Trophoblast cell (in vitro differentiated cells and primary cell): ENCODE data around the gene E2F6.

ENCODE experiments used
- DNase-seq, 2 donors: peaks; one replicate each; pipeline ENCODE4 v3.0.0-alpha.2; 2016
- H2AFZ ChIP-seq: 2 replicates; pipeline ENCODE4 v1.6.1; 2013; ENCODE audit warnings: low read length, moderate library complexity, mild to moderate bottlenecking; ENCODE audit not compliant: insufficient read depth, poor library complexity
- H2AK5ac ChIP-seq: 2 replicates; pipeline ENCODE4 v1.6.1; 2013; ENCODE audit warnings: mild to moderate bottlenecking, low read length
- H2BK120ac ChIP-seq: 2 replicates; pipeline ENCODE4 v1.6.1; 2013; ENCODE audit warnings: low read length, mild to moderate bottlenecking, moderate library complexity; ENCODE audit not compliant: insufficient read depth, poor library complexity
- H2BK12ac ChIP-seq: 2 replicates; pipeline ENCODE4 v1.6.1; 2013; ENCODE audit warnings: mild to moderate bottlenecking, low read length, moderate library complexity
- H2BK5ac ChIP-seq: 2 replicates; pipeline ENCODE4 v1.6.1; 2013; ENCODE audit warnings: low read length, low read depth, moderate library complexity, mild to moderate bottlenecking; ENCODE audit not compliant: poor library complexity
- H3K14ac ChIP-seq: 2 replicates; pipeline ENCODE4 v1.6.1; 2013; ENCODE audit warnings: mild to moderate bottlenecking, low read length
- H3K18ac ChIP-seq: 2 replicates; pipeline ENCODE4 v1.6.1; 2013; ENCODE audit warnings: mild to moderate bottlenecking, low read length
- H3K23ac ChIP-seq: 2 replicates; pipeline ENCODE4 v1.6.1; 2013; ENCODE audit warnings: low read length
- H3K27ac ChIP-seq: 2 replicates; pipeline ENCODE4 v1.5.1; 2013; ENCODE audit warnings: low read depth, mild to moderate bottlenecking, inconsistent platforms, low read length, moderate library complexity
- H3K27me3 ChIP-seq: 2 replicates; pipeline ENCODE4 v1.6.1; 2013; ENCODE audit warnings: inconsistent platforms, mild to moderate bottlenecking, low read length, moderate library complexity; ENCODE audit not compliant: insufficient read depth
- H3K36me3 ChIP-seq, 2 experiments: 1 replicate in 1 of 2; 2 replicates in 1 of 2; pipeline ENCODE4 v1.6.1; 2013; ENCODE audit warnings: low read length in 2 of 2, mild to moderate bottlenecking in 2 of 2, moderate library complexity in 1 of 2; ENCODE audit not compliant: insufficient read depth in 2 of 2, control insufficient read depth in 1 of 2
- H3K4ac ChIP-seq: 2 replicates; pipeline ENCODE4 v1.6.1; 2013; ENCODE audit warnings: low read depth, mild to moderate bottlenecking, low read length, moderate library complexity
- H3K4me1 ChIP-seq, 2 experiments: 1 replicate in 1 of 2; 2 replicates in 1 of 2; pipeline ENCODE4 v1.6.1; 2013; ENCODE audit warnings: low read length in 2 of 2, mild to moderate bottlenecking in 2 of 2, moderate library complexity in 1 of 2; ENCODE audit not compliant: insufficient read depth in 2 of 2, control insufficient read depth in 1 of 2
- H3K4me2 ChIP-seq: 2 replicates; pipeline ENCODE4 v1.6.1; 2013; ENCODE audit warnings: inconsistent platforms, mild to moderate bottlenecking, low read length, moderate library complexity
- H3K4me3 ChIP-seq: 2 replicates; pipeline ENCODE4 v1.5.1; 2013; ENCODE audit warnings: mild to moderate bottlenecking, low read depth, low read length, inconsistent platforms
- H3K79me1 ChIP-seq: one replicate; pipeline ENCODE4 v1.6.1; 2013; ENCODE audit warnings: low read length
- H3K79me2 ChIP-seq: 2 replicates; pipeline ENCODE4 v1.6.1; 2013; ENCODE audit warnings: low read length, mild to moderate bottlenecking; ENCODE audit not compliant: control insufficient read depth, insufficient read depth, poor library complexity
- H3K9ac ChIP-seq: 2 replicates; pipeline ENCODE4 v1.6.1; 2013; ENCODE audit warnings: mild to moderate bottlenecking, low read length
- H3K9me3 ChIP-seq: 2 replicates; pipeline ENCODE4 v1.6.1; 2013; ENCODE audit warnings: low read depth, mild to moderate bottlenecking, control low read depth, inconsistent platforms, low read length; ENCODE audit not compliant: insufficient read depth
- H4K12ac ChIP-seq: 2 replicates; pipeline ENCODE4 v1.6.1; 2013; ENCODE audit warnings: low read depth, mild to moderate bottlenecking, low read length, moderate library complexity
- H4K8ac ChIP-seq: 2 replicates; pipeline ENCODE4 v1.6.1; 2013; ENCODE audit warnings: low read depth, mild to moderate bottlenecking, low read length, moderate library complexity
- H4K91ac ChIP-seq: one replicate; pipeline ENCODE4 v1.6.1; 2013; ENCODE audit warnings: low read depth, mild to moderate bottlenecking, low read length, moderate library complexity
- WGBS: extraction: QIAGEN DNeasy Blood & Tissue Kit; methylation state at CpG from one replicate; pipeline ENCODE4 v1.1.7; 2013; ENCODE audit warnings: missing lambda C conversion rate; ENCODE audit not compliant: insufficient read length, insufficient coverage; ENCODE audit errors: extremely low coverage; 5-methylcytosine and 5-hydroxymethylcytosine counted together

The E2F6 gene

GRCh38 chr2:11416186-11416585 is 49.8 kb downstream of the E2F6 start:
- Histone ChIP-seq H4K12ac (no peak overlapping the region), H3K9me3 (peaks cover 3% of the 10 kb centered on the region), H3K27ac (no peak overlapping the region), H3K36me3 (no peaks in the 10 kb centered on the region), H2AFZ (no peak overlapping the region), H3K79me1 (no peaks in the 10 kb centered on the region), H3K4ac (no peak overlapping the region), H4K91ac (no peak overlapping the region), H3K4me1 (peaks cover 2% of the 10 kb centered on the region in 2 experiments), H2AK5ac (no peak overlapping the region), H3K14ac (no peak overlapping the region), H2BK12ac (no peak overlapping the region), H3K4me3 (no peak overlapping the region), H3K23ac (no peak overlapping the region), H2BK120ac (no peak overlapping the region), H3K79me2 (no peaks in the 10 kb centered on the region), H3K9ac (no peak overlapping the region), H3K27me3 (no peaks in the 10 kb centered on the region), H2BK5ac (no peak overlapping the region), H3K4me2 (no peak overlapping the region), H3K18ac (no peak overlapping the region), H4K8ac (no peak overlapping the region)
- DNase-seq: no peak
- no CpG with 5 or more reads among the region's 2 CpGs for WGBS

- Histone ChIP-seq H2BK12ac (no peak overlapping the region), H3K79me2 (no peaks in the 10 kb centered on the region), H3K27ac (no peak overlapping the region), H3K9ac (no peak overlapping the region), H3K4me1 (peaks cover 3 to 7% of the 10 kb centered on the region in 2 experiments), H3K18ac (no peak overlapping the region), H3K4ac (no peak overlapping the region), H3K23ac (no peak overlapping the region), H2BK5ac (no peak overlapping the region), H4K91ac (no peak overlapping the region), H3K4me3 (no peak overlapping the region), H3K36me3 (no peaks in the 10 kb centered on the region), H3K14ac (no peak overlapping the region), H3K79me1 (no peaks in the 10 kb centered on the region), H3K27me3 (no peaks in the 10 kb centered on the region), H2AK5ac (no peak overlapping the region), H2AFZ (no peak overlapping the region), H2BK120ac (no peak overlapping the region), H4K12ac (no peak overlapping the region), H3K9me3 (peaks cover 1% of the 10 kb centered on the region), H4K8ac (no peak overlapping the region), H3K4me2 (no peak overlapping the region)
- WGBS: no CpG with 5 or more reads among the region's 12 CpGs
- no peak for DNase-seq
Measured at GRCh38 chr2:11414372-11415124, 51.4 kb downstream of the E2F6 start.

DNA sequence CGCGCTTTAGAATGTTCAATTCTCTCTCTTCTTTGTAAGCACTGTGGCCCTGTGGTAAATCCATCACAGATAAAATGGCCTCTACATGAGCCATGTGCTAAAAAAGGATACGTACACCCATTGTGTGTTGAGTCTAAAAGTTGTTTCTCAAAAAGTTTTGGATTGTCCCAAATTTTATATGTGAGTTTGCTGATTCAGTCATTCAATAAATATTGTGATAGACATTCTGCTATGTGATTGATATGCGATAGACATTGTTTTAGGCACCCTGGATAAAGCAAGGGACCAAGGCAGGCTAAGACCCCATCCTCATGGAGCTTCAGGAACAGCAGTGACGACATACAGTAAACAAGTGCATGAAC is 53.5 kb downstream of the E2F6 start:
- Histone ChIP-seq H2AFZ (no peak overlapping the region), H3K4me2 (no peak overlapping the region)
- WGBS: no CpG with 5 or more reads among the region's 5 CpGs

DNA sequence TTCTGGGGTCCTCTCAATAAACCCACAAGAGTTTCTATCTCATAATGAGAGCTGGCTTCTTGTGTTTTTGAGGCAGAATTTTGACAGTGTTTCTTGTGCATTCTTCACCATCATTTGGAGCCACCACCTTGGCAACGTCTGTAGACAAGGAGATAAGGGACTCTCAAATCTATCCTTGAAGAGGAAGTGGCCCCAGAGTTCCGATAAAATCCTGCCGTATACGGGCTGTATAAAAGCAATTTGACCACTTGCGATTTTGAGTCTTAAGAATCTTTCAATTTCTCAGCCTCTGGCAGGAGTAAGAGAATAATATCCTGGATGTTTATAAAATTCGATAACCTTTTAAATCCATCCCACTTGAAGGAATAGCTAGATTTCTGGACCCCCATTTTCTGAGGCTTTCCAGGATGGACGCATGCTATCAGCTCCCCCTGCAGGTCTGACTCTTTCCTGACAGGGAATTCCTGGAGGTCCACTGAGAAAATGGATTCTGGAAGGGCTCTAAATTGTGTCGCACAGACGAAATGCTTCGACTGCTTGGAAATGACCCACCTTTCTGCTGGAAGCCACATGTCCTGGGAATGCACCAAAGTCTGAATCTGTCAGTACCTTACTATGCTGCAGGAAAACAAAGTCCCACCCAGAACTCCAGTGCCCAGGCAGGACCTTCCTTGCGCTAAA is 54.1 kb downstream of the E2F6 start:
- no peak overlapping the region for H3K4me2 ChIP-seq
- no peak overlapping the region for H3K14ac ChIP-seq
- H2AFZ ChIP-seq: no peak overlapping the region
- H2BK5ac ChIP-seq: no peak overlapping the region
- no peak overlapping the region for H2AK5ac ChIP-seq
- H3K18ac ChIP-seq: no peak overlapping the region
- no CpG with 5 or more reads among the region's 11 CpGs for WGBS
- peak; percentile 4 to 51 for DNase-seq
- H2BK120ac ChIP-seq: no peak overlapping the region
- H3K4me3 ChIP-seq: no peak overlapping the region
- no peaks in the 10 kb centered on the region for H3K79me2 ChIP-seq
- no peaks in the 10 kb centered on the region for H3K27me3 ChIP-seq
- H3K4me1 ChIP-seq: peaks cover 3 to 9% of the 10 kb centered on the region in 2 experiments
- H3K27ac ChIP-seq: no peak overlapping the region
- no peak overlapping the region for H3K23ac ChIP-seq
- H4K8ac ChIP-seq: no peak overlapping the region
- no peak overlapping the region for H4K91ac ChIP-seq
- no peak overlapping the region for H2BK12ac ChIP-seq
- H3K9me3 ChIP-seq: no peaks in the 10 kb centered on the region
- H3K9ac ChIP-seq: no peak overlapping the region
- no peak overlapping the region for H4K12ac ChIP-seq
- no peaks in the 10 kb centered on the region for H3K36me3 ChIP-seq
- H3K79me1 ChIP-seq: no peaks in the 10 kb centered on the region
- no peak overlapping the region for H3K4ac ChIP-seq

More for the DNA sequence above, 53.5 kb downstream of the E2F6 start:
- Histone ChIP-seq H3K4me3 (no peak overlapping the region), H3K14ac (no peak overlapping the region), H3K4ac (no peak overlapping the region), H3K79me2 (no peaks in the 10 kb centered on the region), H3K18ac (no peak overlapping the region), H3K79me1 (no peaks in the 10 kb centered on the region), H2BK5ac (no peak overlapping the region), H3K9me3 (peaks cover 1% of the 10 kb centered on the region), H3K23ac (no peak overlapping the region), H4K8ac (no peak overlapping the region), H4K91ac (no peak overlapping the region), H2BK12ac (no peak overlapping the region), H2AK5ac (no peak overlapping the region), H3K36me3 (no peaks in the 10 kb centered on the region), H3K4me1 (peaks cover 3 to 8% of the 10 kb centered on the region in 2 experiments), H3K9ac (no peak overlapping the region), H3K27ac (no peak overlapping the region), H2BK120ac (no peak overlapping the region), H4K12ac (no peak overlapping the region), H3K27me3 (no peaks in the 10 kb centered on the region)
- no peak for DNase-seq
